ENCODE data around the gene STMN1.

STMN1 gene

GRCh38 chr1:25871704-25872494 lies 34.3 kb downstream of the STMN1 start:
- H3K36me3 ChIP-seq (ENCODE audit: control insufficient read depth, low read length): no peaks in the 10 kb centered on the region
- no peak overlapping the region for H3K4me3 ChIP-seq (ENCODE audit: low read length)
- H3K9me3 ChIP-seq (ENCODE audit: control insufficient read depth, insufficient read depth, low read length): no peaks in the 10 kb centered on the region
- no peaks in the 10 kb centered on the region for H4K20me1 ChIP-seq (ENCODE audit: control insufficient read depth, insufficient read depth, low read depth, low read length)
- H3K4me2 ChIP-seq (ENCODE audit: low read length): peak overlapping the region; percentile 10; the same call in 1 of the 2 replicates
- TF ChIP-seq EZH2phosphoT487 (IDR thresholded peaks at IDR 0.05; ENCODE audit: borderline replicate concordance, low read length): no peak
- no peak for TF ChIP-seq CTCF (IDR thresholded peaks at IDR 0.05; ENCODE audit: low read depth, low read length, poor library complexity, severe bottlenecking)
- H3K27me3 ChIP-seq (ENCODE audit: control insufficient read depth, low read length): peaks cover 19% of the 10 kb centered on the region
- H3K9me2 ChIP-seq (replicated peaks; ENCODE audit: control insufficient read depth, low read length): no peaks in the 10 kb centered on the region
- H3F3A ChIP-seq (ENCODE audit: control insufficient read depth, insufficient read depth): peaks cover 9% of the 10 kb centered on the region
- H3K79me2 ChIP-seq (ENCODE audit: control insufficient read depth, low read length): no peaks in the 10 kb centered on the region
- H3K27ac ChIP-seq (ENCODE audit: low read depth, low read length): no peak overlapping the region
- H3K4me1 ChIP-seq (ENCODE audit: control insufficient read depth, low read length): peaks cover 54% of the 10 kb centered on the region

- Histone ChIP-seq H3K4me2 (ENCODE audit: low read length) (peak overlapping the region; percentile 10; the same call in 1 of the 2 replicates), H3K4me1 (ENCODE audit: control insufficient read depth, low read length) (peaks cover 54% of the 10 kb centered on the region), H3K79me2 (ENCODE audit: control insufficient read depth, low read length) (no peaks in the 10 kb centered on the region), H3K36me3 (ENCODE audit: control insufficient read depth, low read length) (no peaks in the 10 kb centered on the region), H3K4me3 (ENCODE audit: low read length) (no peak overlapping the region), H3K27me3 (ENCODE audit: control insufficient read depth, low read length) (peaks cover 12% of the 10 kb centered on the region), H3K27ac (ENCODE audit: low read depth, low read length) (no peak overlapping the region), H4K20me1 (ENCODE audit: control insufficient read depth, insufficient read depth, low read depth, low read length) (no peaks in the 10 kb centered on the region), H3K9me3 (ENCODE audit: control insufficient read depth, insufficient read depth, low read length) (no peaks in the 10 kb centered on the region), H3K9me2 (replicated peaks; ENCODE audit: control insufficient read depth, low read length) (no peaks in the 10 kb centered on the region), H3F3A (ENCODE audit: control insufficient read depth, insufficient read depth) (peaks cover 2% of the 10 kb centered on the region)
- TF ChIP-seq EZH2phosphoT487 (IDR thresholded peaks at IDR 0.05; ENCODE audit: borderline replicate concordance, low read length) (no peak), CTCF (IDR thresholded peaks at IDR 0.05; ENCODE audit: low read depth, low read length, poor library complexity, severe bottlenecking) (no peak)
Observed at GRCh38 chr1:25871086-25871703, 35.0 kb downstream of the STMN1 start.

- Histone ChIP-seq H3K4me2 (ENCODE audit: low read length) (no peak overlapping the region), H3K27me3 (ENCODE audit: control insufficient read depth, low read length) (peaks cover 7% of the 10 kb centered on the region), H3K9me2 (replicated peaks; ENCODE audit: control insufficient read depth, low read length) (no peaks in the 10 kb centered on the region), H3K36me3 (ENCODE audit: control insufficient read depth, low read length) (no peaks in the 10 kb centered on the region), H4K20me1 (ENCODE audit: control insufficient read depth, insufficient read depth, low read depth, low read length) (no peaks in the 10 kb centered on the region), H3K4me3 (ENCODE audit: low read length) (no peak overlapping the region), H3K79me2 (ENCODE audit: control insufficient read depth, low read length) (no peaks in the 10 kb centered on the region), H3K27ac (ENCODE audit: low read depth, low read length) (no peak overlapping the region), H3K9me3 (ENCODE audit: control insufficient read depth, insufficient read depth, low read length) (no peaks in the 10 kb centered on the region), H3F3A (ENCODE audit: control insufficient read depth, insufficient read depth) (0 out of 2 replicates have a peak, but pooled peaks cover 2% of the 10 kb centered on the region), H3K4me1 (ENCODE audit: control insufficient read depth, low read length) (peaks cover 49% of the 10 kb centered on the region)
- TF ChIP-seq EZH2phosphoT487 (IDR thresholded peaks at IDR 0.05; ENCODE audit: borderline replicate concordance, low read length) (no peak), CTCF (IDR thresholded peaks at IDR 0.05; ENCODE audit: low read depth, low read length, poor library complexity, severe bottlenecking) (no peak)
Observed at GRCh38 chr1:25870614-25871013, 35.6 kb downstream of the STMN1 start.
